GM19452 (cell line): ENCODE results near the gene STK38.

Source experiments
- ATAC-seq: cut with Tn5 transposase; IDR thresholded peaks from one replicate; pipeline ENCODE4 v1.9.1; 2021; ENCODE audit not compliant: unreplicated experiment

Gene STK38

DNA sequence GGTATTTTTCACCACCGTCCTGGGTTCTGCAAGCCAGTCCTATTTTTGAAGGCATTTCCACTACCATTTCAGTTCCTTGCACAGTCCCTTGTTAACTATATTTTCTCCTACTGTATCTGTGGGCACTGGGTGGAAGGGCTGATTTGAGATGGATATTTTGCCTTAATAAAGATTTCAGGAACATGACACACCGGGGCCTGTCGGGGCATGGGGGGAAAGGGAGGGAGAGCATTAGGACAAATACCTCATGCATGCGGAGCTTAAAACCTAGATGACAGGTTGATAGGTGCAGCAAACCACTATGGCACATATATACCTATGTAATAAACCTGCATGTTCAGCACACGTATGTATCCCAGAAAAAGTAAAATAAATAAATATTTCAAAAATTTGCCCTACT, 22.4 kb downstream of the STK38 start:
- no peak for ATAC-seq

DNA sequence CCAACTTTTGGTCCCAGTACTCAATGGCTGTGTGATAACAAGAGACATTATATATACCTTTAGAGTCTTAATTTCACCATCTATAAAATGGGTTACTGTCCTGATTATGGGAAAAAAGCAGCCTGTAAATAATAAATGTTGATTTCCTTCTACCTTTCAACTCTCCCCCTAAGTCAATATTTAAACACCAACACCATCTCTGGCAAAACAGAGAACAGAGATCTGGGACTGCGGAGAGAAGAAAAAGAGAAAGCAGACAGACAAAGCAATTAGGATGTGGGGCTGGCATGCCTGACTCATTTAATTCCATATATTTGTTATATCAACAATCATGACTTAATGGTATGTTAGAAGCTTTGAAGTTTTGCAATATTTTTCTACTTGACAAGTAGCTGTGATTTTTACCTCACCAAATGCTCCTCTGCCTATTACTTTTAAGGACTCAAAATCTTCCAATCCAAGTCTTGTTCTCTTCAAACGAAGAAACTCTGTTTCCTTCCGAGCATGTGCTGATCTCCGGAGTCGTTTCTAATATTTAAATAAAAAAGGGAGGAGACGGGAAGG, 23.3 kb downstream of the STK38 start:
- no peak for ATAC-seq

DNA sequence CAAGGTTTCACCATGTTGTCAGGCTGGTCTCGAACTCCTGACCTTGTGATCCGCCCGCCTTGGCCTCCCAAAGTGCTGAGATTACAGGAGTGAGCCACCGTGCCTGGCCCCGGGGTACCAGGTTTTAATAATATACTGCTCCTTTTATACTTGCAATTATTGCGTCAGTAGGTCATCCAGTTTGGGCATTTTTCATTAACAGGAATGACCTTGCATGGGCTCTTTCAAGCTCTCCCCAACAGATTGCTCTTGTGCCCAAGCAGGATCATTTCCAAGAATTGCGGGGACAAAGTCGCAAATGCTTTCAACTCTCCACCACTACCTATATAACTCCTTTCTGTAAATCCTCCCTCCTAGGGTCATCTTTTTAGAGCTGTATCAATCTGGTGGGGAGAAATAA, 23.8 kb downstream of the STK38 start:
- no peak for ATAC-seq

DNA sequence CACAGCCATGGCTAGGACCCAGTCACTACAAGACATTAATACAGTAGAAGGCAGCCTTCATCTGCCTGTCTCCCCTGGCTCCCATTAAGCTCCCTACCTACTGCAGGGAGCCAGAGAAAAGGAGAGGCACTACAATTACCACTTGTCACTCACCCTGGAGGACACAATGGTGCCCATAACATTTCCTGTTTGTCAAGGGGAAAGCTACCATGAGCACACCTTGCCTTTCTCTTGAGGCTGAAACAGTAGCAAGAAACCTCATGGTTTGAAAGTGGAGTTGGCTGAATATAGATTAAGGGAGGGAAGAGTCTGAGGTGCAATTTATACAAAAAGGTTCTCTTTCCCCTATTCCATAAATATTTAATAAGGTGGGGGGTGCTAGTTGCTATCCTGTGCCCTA, 27.9 kb downstream of the STK38 start:
- no peak for ATAC-seq

DNA sequence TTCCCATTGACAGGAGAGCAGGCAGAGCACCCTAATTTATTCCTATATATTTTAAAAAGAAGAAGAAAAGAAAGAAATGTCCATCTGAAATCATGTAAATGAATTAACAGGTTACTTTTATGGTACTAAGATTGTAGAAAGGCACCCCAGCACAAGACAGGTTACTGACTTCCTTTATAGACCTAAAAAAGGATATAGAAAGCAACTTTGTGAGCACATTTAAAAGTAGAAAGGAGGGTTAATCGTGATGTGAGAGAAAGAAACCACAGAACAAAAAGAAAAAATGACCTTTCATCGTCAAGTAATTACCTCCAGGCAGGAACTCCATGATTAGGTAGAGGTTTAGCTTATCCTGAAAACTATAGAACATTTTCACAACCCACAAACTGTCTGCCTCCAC, 29.9 kb downstream of the STK38 start:
- no peak for ATAC-seq

DNA sequence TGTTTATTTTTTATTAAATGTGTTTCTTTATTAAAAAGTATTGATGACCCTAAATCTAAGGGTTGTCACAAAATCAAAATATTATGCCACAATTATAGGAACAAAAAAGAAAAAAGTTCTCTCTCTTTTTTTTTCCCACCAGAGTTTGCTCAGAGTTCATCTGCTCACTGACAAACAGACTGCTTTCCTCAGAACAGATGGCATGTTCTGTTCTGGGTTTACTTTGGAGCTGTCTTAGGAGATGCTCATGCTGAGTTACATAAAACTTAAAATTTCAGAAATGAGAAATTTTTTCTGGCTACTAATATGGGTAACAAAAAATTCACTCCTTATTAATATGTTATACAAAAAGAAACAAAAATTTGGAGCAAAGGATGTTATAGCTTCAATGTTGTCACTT, 30.3 kb downstream of the STK38 start:
- no peak for ATAC-seq

DNA sequence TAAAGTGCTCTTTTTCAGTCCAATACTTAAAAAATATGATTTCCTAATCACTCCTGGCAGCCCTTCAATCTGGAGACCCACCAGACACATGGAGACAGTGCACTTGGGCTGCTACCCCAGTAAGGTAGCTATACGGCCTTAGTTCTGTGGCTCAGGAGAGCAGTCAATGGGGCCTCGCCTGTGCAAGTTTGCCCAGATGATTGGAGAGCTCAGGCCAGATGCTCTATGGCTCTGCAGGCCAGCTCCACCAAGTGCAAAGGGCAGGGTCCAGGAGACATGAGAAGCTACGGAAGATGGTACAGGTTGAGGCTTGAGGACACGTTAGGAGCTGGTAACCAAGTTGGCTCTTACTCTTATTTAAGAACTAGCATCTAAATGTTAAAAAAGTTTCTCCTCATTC, 30.7 kb downstream of the STK38 start:
- no peak for ATAC-seq

DNA sequence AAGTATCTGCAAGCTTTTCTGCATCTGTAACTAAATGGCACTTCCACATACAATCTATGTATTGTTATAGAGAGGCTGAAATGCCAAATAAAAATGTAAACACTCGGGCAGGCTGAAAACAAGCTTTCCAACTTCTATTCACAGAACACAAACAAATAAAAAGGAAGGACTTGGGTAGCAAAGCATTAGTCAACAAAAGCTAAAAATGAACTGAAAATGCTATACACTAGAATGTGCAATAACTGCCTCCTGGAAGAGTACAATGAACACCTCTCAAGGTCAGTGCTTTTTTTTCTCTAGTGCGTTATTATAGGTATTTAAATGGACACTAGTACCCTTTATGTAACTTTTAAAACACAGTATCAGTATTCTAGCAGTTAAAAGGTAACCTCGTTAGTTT, 31.4 kb downstream of the STK38 start:
- no peak for ATAC-seq

DNA sequence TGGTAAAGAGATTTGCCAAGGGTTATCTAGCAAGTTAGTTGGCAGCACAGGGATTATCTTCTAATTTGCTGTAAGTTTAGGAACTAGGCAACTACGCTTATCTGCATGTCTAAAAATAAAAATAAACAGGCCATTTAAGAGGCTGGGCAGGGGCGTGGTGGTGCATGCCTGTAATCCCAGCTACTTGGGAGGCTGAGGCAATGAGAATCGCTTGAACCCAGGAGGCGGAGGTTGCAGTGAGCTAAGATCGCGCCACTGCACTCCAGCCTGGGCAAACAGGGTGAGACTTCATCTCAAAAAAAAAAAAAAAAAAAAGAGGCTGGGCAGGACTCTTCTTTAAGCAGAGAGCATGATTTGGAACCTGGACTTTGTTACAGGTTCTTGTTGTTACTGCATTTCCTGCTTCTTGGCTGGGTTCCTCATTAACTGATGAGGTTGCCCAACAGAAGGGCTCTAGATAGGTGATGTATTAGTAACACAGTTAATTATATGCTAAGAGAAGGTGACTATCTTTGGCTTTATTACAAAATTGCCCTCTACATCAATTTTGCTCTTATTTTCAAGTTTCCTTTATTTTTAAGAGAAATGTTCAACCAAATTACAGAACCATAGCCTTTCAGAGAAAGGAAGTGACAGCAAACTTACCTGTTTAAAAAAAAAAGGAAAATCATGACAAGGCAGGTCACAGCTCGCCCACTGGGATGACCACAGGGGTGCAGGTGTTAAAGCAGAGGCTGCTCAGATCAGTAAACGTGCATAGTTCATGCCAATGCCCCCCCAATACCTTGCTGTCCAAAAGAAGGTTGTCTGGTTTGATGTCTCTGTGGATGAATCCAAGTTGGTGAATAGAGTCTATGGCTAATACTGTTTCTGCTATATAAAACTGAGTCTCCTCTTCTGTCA, 32.5 kb downstream of the STK38 start:
- ATAC-seq: peak; percentile 67

DNA sequence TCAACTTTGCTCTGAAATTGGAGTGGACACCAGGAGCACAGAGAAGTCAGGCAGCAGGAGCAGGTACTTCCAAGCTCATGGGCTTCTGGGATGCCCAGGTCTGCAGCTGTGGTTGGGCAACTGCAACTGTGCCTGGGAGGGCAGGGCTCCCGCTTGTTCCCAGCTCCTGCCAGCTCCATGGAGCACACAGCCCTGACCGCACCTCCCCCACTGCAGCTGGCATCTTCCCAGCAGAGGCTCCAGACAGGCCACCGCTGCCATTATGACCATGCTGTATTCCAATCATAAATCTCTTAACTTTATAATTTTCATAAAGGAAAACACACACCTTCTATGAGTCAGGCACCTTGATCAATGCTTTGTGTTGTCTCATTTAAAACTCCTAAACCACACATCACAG, 36.9 kb downstream of the STK38 start:
- no peak for ATAC-seq

DNA sequence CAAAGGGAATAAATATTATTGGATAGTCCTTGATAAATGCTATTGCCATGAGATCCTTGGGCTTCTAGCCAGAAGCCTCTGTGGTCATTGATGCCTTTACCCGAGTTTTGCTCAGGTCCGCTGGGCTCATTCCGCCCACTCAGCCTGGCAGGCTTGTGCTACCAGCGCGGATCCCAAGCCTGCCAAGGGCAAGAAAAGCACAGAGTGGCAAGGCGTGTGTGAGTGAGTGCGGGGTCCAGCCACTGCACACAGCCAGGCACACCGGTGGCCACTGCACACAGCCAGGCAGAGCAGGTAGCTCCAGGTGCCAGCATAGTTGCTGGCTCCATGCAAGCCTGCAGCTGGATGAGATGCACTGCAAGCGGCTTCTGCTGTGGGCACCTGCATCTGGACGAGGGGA, 38.7 kb downstream of the STK38 start:
- no peak for ATAC-seq

DNA sequence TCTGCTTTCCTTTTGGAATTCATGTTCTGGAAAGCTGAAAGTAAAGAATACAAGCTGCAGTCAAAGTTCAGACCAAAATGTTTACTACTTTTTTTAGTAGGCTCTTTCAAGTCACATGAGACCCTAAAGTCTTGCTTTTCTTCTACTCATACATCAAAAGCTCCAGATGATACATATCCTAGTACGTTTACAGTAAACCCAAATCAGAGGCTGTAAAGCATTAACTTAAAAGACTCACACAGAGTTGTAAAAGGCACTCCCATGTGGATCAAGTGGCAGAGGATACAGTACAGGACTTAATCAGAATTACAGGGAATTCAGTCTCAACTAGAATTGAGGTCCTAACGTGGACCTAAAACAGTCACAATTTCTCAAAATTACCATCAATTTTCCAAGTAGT, 40.7 kb downstream of the STK38 start:
- no peak for ATAC-seq

DNA sequence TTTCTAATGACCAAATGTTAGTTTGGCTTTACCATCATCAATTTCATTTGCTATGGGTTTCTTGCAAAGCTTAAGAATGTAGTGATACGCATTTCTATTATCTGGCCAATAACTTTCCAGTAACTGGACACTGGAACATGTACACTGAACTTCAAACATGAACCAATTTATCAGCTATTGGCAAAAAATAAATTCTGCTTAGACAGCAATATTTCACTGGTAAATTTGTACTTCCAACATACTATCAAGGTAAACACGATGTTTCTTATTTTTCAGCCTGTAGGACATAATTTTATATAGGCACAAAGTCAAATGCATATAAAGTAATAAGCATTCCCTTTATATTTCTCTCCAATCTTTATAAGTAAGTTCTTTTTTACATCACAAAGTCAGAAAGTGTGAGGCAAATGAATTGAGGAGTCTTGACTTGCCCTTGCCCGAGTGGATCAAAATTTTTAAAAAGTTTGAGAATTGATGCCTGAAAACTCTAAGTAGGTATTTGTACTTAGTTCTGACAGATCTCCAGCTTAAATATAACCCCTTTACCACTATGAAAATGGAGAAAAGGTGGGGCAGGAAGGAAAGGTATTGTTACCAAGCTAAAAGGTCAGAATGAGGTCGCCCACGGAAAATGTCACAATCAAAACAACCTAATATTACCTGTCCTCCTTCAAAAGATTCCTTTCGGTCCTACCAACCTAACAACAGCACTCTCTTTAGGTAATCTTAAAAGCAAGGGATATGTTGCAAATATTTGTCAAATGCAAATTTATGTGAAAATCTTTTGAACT, 41.3 kb downstream of the STK38 start:
- no peak for ATAC-seq

DNA sequence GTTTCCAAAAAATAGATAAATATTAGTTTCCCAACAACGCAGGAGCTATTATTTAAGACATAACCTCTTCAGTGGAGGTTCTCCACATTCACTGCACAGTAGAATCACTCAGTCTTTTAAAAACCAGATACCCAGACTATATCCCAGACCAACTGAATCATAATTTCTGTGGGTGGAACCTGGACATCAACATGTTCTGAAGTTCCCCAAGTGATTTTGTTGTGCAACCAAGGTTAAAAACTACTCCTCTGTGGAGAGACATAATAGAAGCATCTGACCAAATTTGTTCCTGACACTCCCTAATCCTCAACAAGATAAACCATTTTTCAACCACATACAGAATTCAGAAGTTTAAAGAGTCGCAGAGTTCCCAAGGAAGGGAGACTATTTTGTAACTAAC, 42.3 kb downstream of the STK38 start:
- no peak for ATAC-seq

DNA sequence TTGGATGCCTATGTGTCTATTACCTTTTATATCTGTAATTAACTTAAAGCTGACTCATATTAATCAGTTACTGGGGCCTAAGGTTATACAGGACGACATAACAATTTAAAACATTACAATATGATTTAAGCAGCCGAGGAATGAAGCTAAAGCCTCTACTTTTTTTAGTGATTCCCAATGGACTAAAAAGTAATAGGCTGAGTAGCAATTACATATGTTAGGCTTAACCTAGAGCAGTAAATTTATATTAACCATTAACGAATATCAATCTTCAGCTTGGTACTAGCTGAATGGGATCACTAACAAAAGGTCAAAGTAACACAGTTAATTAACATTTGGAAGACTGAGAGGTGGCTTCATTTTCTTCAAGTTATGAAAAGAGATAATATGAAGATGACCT, 43.1 kb downstream of the STK38 start:
- no peak for ATAC-seq

DNA sequence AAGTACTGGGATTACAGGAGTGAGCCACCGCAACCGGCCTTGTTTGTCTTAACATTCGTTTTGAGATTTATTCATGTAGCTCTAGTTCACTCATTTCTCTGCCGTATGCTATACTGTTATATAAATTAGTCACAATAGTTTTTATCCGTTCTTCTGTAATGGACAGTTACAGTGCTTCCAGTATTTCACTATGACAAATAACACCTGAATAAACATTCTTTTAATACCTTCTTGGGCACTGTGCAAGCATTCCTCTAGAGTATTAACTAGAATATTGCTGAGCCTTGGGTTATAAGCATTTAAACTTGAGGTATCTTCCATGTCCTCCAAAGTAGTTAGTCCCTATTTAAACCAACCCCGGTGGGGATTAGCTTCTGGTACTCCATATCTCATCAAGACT, 45.6 kb downstream of the STK38 start:
- ATAC-seq: no peak

DNA sequence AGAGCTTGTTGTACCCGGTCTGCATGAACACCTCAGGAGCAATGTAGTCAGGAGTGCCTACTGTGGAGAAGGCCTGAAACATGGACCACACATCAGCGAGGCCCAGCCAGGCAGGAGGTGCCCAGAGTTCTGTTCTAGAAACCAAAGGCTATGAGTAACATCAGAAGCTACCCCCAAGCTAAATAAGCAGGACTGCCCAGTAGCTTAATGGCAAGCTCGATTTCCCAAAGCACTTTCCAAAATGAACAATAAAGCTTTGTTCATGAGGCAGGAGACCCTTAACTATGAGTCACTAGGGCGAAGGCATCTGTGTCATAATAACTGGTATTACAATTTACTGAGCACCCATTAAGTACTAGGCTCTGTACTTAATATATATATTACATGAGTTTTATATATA, 47.4 kb downstream of the STK38 start:
- ATAC-seq: no peak

DNA sequence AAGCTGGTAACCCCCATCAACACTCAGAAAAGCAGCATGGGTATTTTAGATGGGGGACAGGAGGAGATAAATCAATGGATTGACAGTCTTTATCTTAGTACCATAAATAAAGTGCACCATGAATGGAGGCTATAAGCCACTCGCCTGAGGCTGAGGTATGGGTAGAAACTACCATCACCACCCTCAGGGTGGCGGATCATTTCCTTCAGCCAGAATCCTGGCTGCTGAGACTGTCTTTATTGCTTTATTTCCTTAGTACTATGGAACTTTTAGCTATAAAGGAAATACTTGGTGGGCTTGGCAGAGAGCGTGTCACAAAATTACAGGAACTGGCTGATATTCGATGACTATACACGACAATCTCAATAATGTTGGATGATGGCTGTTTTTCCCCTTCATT, 52.2 kb downstream of the STK38 start:
- ATAC-seq: no peak

DNA sequence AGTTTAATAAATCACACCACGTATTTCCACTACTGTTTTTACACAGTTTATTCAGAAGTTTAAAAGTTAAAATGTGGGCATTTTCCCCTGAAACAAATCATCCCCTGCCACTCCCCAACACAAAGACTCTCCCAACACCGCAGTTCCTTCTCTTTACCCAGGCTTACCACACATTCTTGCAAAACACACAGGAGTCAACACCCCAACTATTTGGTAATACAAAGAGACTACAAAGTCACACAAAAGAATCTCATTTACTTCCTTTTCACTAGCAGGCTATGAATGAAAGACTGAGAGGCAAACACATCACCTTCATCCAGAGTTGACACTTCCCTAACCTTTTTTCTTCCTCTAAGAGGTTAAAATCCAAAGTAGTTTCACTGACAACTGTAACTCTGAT, 53.4 kb downstream of the STK38 start:
- ATAC-seq: no peak

DNA sequence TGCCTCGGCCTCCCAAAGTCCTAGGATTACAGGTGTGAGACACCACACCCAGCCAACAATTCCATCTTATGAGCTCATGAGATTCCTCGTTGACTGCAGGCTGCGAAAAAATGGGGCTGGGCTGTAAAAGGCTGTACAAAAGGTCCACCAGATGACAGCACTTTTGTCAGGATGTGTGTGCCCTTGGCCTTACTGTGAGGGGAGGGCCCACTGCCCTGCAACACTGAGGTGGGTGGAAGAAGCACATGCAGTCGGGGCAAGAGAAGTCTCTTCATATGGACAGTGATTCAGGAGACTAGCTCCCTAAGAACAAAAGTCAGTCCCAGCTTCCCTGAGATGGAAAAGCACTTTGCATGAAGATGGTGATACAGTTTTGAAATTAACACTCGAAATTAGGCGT, 54.0 kb downstream of the STK38 start:
- no peak for ATAC-seq

DNA sequence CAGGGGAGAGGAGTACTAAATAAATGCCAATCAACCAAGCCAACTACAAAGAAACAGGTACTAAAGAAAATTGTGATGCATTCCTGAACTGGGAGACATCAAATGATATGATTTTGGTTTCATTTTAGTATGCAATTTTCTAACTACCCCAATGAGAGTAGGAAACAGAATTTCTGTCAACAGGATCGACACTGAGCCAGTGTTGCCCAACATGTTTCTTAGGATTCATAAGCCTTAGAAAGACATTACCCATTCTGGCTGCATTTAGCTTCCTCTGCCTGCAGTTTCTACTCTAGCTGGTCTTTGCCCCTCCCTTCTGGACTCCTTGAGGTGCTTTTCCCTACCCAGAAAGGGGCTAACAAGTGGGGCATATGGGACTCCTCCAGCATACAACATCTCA, 54.7 kb downstream of the STK38 start:
- ATAC-seq: no peak

DNA sequence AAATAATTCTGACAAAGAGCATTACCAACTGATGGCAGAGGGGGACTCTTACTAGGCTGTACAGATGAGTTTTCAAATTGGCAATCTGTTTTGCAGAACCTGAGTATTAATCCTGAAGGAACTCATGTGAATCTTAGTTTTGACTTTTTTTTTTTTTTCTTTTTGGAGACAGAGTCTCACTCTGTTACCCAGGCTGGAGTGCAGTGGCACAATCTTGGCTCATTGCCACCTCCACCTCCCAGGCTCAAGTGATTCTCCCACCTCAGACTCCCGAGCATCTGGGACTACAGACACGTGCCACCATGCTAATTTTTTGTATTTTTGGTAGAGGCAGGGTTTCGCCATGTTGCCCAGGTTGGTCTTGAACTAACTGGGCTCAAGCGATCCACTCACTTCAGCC, 55.2 kb downstream of the STK38 start:
- no peak for ATAC-seq
